Stimulated activated CD8-positive, alpha-beta memory T cell treated with anti-CD3 and anti-CD28 coated beads, Interleukin-2, amount 100 ng/mL, for 1 hour (primary cell): ENCODE data around the gene MPRIP.

Experiments used
- DNase-seq, 2 donors: peaks; one replicate each; pipeline ENCODE4 v3.0.0-alpha.2; 2020; ENCODE audit warnings: low read depth in 2 of 2

Gene MPRIP

GRCh38 chr17:17051380-17051779, 9.1 kb downstream of the MPRIP start:
- no peak for DNase-seq

GRCh38 chr17:17051791-17052461, 9.7 kb downstream of the MPRIP start:
- DNase-seq: no peak

GRCh38 chr17:17052462-17053221, 10.4 kb downstream of the MPRIP start:
- no peak for DNase-seq

GRCh38 chr17:17053446-17054379, 11.5 kb downstream of the MPRIP start:
- DNase-seq: no peak

GRCh38 chr17:17054636-17055035, 12.4 kb downstream of the MPRIP start:
- no peak for DNase-seq

GRCh38 chr17:17055286-17056155, 13.3 kb downstream of the MPRIP start:
- DNase-seq: no peak

GRCh38 chr17:17056156-17056539, 13.9 kb downstream of the MPRIP start:
- DNase-seq: no peak

GRCh38 chr17:17057057-17057551, 14.8 kb downstream of the MPRIP start:
- DNase-seq: no peak

GRCh38 chr17:17058304-17058703, 16.0 kb downstream of the MPRIP start:
- no peak for DNase-seq

- no peak for DNase-seq
These were observed 17.1 kb downstream of the MPRIP start for GRCh38 chr17:17059301-17059890.

- DNase-seq: no peak
These were observed 18.0 kb downstream of the MPRIP start for GRCh38 chr17:17060001-17060922.

- DNase-seq: no peak
These were observed 18.7 kb downstream of the MPRIP start for GRCh38 chr17:17060930-17061329.

- DNase-seq: no peak
These were observed 19.3 kb downstream of the MPRIP start for GRCh38 chr17:17061516-17061915.

GRCh38 chr17:17062356-17062755, 20.1 kb downstream of the MPRIP start:
- DNase-seq: no peak

GRCh38 chr17:17062866-17063265, 20.6 kb downstream of the MPRIP start:
- DNase-seq: no peak

- no peak for DNase-seq
These were observed 21.4 kb downstream of the MPRIP start for GRCh38 chr17:17063546-17064122.

- no peak for DNase-seq
These were observed 22.1 kb downstream of the MPRIP start for GRCh38 chr17:17064322-17064721.

GRCh38 chr17:17066021-17066420, 23.8 kb downstream of the MPRIP start:
- no peak for DNase-seq

- DNase-seq: no peak
These were observed 25.0 kb downstream of the MPRIP start for GRCh38 chr17:17067257-17067656.
